HG03558 (cell line): ENCODE measurements around the gene PCGF1.

Experiments
- ATAC-seq: cut with Tn5 transposase; IDR thresholded peaks from one replicate; pipeline ENCODE4 v1.9.1; 2021; ENCODE audit warnings: moderate number of reproducible peaks; ENCODE audit not compliant: unreplicated experiment; ENCODE audit errors: extremely low read depth

The PCGF1 gene

GRCh38 chr2:74538881-74539339 is 31.4 kb upstream of the PCGF1 start:
- ATAC-seq = no peak

- no peak for ATAC-seq
These were observed 29.6 kb upstream of the PCGF1 start for GRCh38 chr2:74537140-74537539.

- ATAC-seq = no peak
These were observed 28.9 kb upstream of the PCGF1 start for GRCh38 chr2:74536166-74536950.

- ATAC-seq = no peak
These were observed 28.0 kb upstream of the PCGF1 start for GRCh38 chr2:74535440-74535965.

- no peak for ATAC-seq
These were observed 26.9 kb upstream of the PCGF1 start for GRCh38 chr2:74534411-74534810.

- no peak for ATAC-seq
These were observed 26.0 kb upstream of the PCGF1 start for GRCh38 chr2:74533464-74533863.

GRCh38 chr2:74532222-74532621 is 24.7 kb upstream of the PCGF1 start:
- no peak for ATAC-seq

GRCh38 chr2:74531666-74532065 is 24.2 kb upstream of the PCGF1 start:
- no peak for ATAC-seq

- ATAC-seq = no peak
These were observed 23.0 kb upstream of the PCGF1 start for GRCh38 chr2:74530239-74531187.

- ATAC-seq = peak; percentile 56
These were observed 22.1 kb upstream of the PCGF1 start, which contains the start of the genes AUP1 and HTRA2 for GRCh38 chr2:74529357-74530238. Gene AUP1, minus strand, starts transcription at chr2:74529706. Its CDS starts 77 bp downstream, at chr2:74529629. Gene HTRA2, plus strand, starts transcription at chr2:74529933. Its CDS starts 74 bp downstream, at chr2:74530007.

GRCh38 chr2:74528600-74529356 is 21.3 kb upstream of the PCGF1 start:
- ATAC-seq = no peak

GRCh38 chr2:74527741-74528140 is 20.2 kb upstream of the PCGF1 start:
- no peak for ATAC-seq

GRCh38 chr2:74526649-74527230 is 19.2 kb upstream of the PCGF1 start:
- ATAC-seq = no peak

GRCh38 chr2:74525717-74526648 is 18.5 kb upstream of the PCGF1 start, which contains the start of gene DQX1:
Gene DQX1, minus strand, starts transcription at chr2:74526231. Its CDS starts 502 bp downstream, at chr2:74525729.
- no peak for ATAC-seq

GRCh38 chr2:74524955-74525716 is 17.6 kb upstream of the PCGF1 start:
- no peak for ATAC-seq

- ATAC-seq = no peak
These were observed 16.5 kb upstream of the PCGF1 start for GRCh38 chr2:74524005-74524404.

GRCh38 chr2:74522516-74522915 is 15.0 kb upstream of the PCGF1 start:
- ATAC-seq = no peak
